H9 (cell line): ENCODE measurements around the gene NRXN3. TPM values are rescaled to one million over a fixed set of nuclear protein-coding genes. Genes with fewer than 3 reads are reported as not detected.

Source experiments
- DNase-seq: peaks from one replicate; pipeline ENCODE4 v3.0.0-alpha.2; 2017
- H2AFZ ChIP-seq: one replicate; pipeline ENCODE4 v1.6.1; 2013; ENCODE audit warnings: mild to moderate bottlenecking, low read length, control low read depth, moderate library complexity
- H2AK5ac ChIP-seq: 2 replicates; pipeline ENCODE4 v1.6.1; 2013; ENCODE audit warnings: low read length, control low read depth, mixed read lengths; ENCODE audit not compliant: insufficient read length
- H2BK120ac ChIP-seq: one replicate; pipeline ENCODE4 v1.6.1; 2013; ENCODE audit warnings: low read depth, mild to moderate bottlenecking, low read length, control low read depth, inconsistent platforms; ENCODE audit not compliant: poor library complexity, severe bottlenecking
- H2BK12ac ChIP-seq: 2 replicates; pipeline ENCODE4 v1.6.1; 2013; ENCODE audit warnings: low read length, control low read depth, mixed read lengths, low read depth; ENCODE audit not compliant: insufficient read length
- H2BK15ac ChIP-seq: 2 replicates; pipeline ENCODE4 v1.6.1; 2013; ENCODE audit warnings: low read depth, low read length, control low read depth
- H2BK20ac ChIP-seq: one replicate; pipeline ENCODE4 v1.6.1; 2013; ENCODE audit warnings: low read depth, mild to moderate bottlenecking, low read length, control low read depth, inconsistent platforms; ENCODE audit not compliant: poor library complexity, severe bottlenecking
- H2BK5ac ChIP-seq: 2 replicates; pipeline ENCODE4 v1.6.1; 2013; ENCODE audit warnings: low read length, control low read depth, mixed read lengths; ENCODE audit not compliant: insufficient read length
- H3K14ac ChIP-seq: 2 replicates; pipeline ENCODE4 v1.6.1; 2013; ENCODE audit warnings: low read length, control low read depth; ENCODE audit not compliant: insufficient read depth
- H3K18ac ChIP-seq: 2 replicates; pipeline ENCODE4 v1.6.1; 2013; ENCODE audit warnings: low read depth, mild to moderate bottlenecking, mixed read lengths, low read length, control low read depth; ENCODE audit not compliant: insufficient read length
- H3K23ac ChIP-seq: 2 replicates; pipeline ENCODE4 v1.6.1; 2013; ENCODE audit warnings: low read length, control low read depth, mixed read lengths, low read depth; ENCODE audit not compliant: insufficient read length
- H3K23me2 ChIP-seq: 2 replicates; pipeline ENCODE4 v1.6.1; 2013; ENCODE audit warnings: low read depth, mild to moderate bottlenecking, mixed read lengths, low read length, control low read depth; ENCODE audit not compliant: insufficient read length, poor library complexity, severe bottlenecking
- H3K27ac ChIP-seq: 2 replicates; pipeline ENCODE4 v1.5.1; 2013; ENCODE audit warnings: low read length, control low read depth, mixed read lengths, low read depth; ENCODE audit not compliant: insufficient read length
- H3K27me3 ChIP-seq: 2 replicates; pipeline ENCODE4 v1.6.1; 2013; ENCODE audit warnings: low read length, control low read depth, inconsistent platforms; ENCODE audit not compliant: insufficient read depth
- H3K4ac ChIP-seq: 2 replicates; pipeline ENCODE4 v1.6.1; 2013; ENCODE audit warnings: low read depth, mild to moderate bottlenecking, control low read depth, inconsistent platforms, low read length, moderate library complexity
- H3K4me1 ChIP-seq: 2 replicates; pipeline ENCODE4 v1.6.1; 2013; ENCODE audit warnings: low read length, control low read depth, inconsistent platforms; ENCODE audit not compliant: insufficient read depth
- H3K4me2 ChIP-seq: 2 replicates; pipeline ENCODE4 v1.6.1; 2013; ENCODE audit warnings: low read length, control low read depth, mixed read lengths; ENCODE audit not compliant: insufficient read length, insufficient read depth
- H3K56ac ChIP-seq: 2 replicates; pipeline ENCODE4 v1.6.1; 2013; ENCODE audit warnings: low read depth, mild to moderate bottlenecking, mixed read lengths, low read length, control low read depth; ENCODE audit not compliant: insufficient read length
- H3K79me1 ChIP-seq: 2 replicates; pipeline ENCODE4 v1.6.1; 2013; ENCODE audit warnings: low read depth, mild to moderate bottlenecking, moderate library complexity, low read length, control low read depth, inconsistent platforms; ENCODE audit not compliant: insufficient read depth, poor library complexity, severe bottlenecking
- H3K79me2 ChIP-seq: 2 replicates; pipeline ENCODE4 v1.6.1; 2013; ENCODE audit warnings: low read length, control low read depth, inconsistent platforms; ENCODE audit not compliant: insufficient read depth
- H3K9ac ChIP-seq: 2 replicates; pipeline ENCODE4 v1.6.1; 2013; ENCODE audit warnings: low read length, control low read depth, mixed read lengths; ENCODE audit not compliant: insufficient read length; ENCODE audit errors: extremely low read depth
- H3K9me3 ChIP-seq: one replicate; pipeline ENCODE4 v1.6.1; 2013; ENCODE audit warnings: low read depth, low read length, inconsistent platforms; ENCODE audit not compliant: control insufficient read depth
- H3T11ph ChIP-seq: one replicate; pipeline ENCODE4 v1.6.1; 2013; ENCODE audit warnings: mild to moderate bottlenecking, low read length, control low read depth, inconsistent platforms
- H4K20me1 ChIP-seq: one replicate; pipeline ENCODE4 v1.6.1; 2013; ENCODE audit not compliant: control insufficient read depth, insufficient read length, insufficient read depth
- H4K5ac ChIP-seq: 2 replicates; pipeline ENCODE4 v1.6.1; 2013; ENCODE audit warnings: low read depth, mild to moderate bottlenecking, mixed read lengths, low read length, control low read depth; ENCODE audit not compliant: insufficient read length
- H4K8ac ChIP-seq: replicated peaks from 2 replicates; pipeline ENCODE4 v1.6.1; 2013; ENCODE audit warnings: low read length, control low read depth, mixed read lengths, low read depth; ENCODE audit not compliant: insufficient read length
- H4K91ac ChIP-seq: 2 replicates; pipeline ENCODE4 v1.6.1; 2013; ENCODE audit warnings: low read depth, mild to moderate bottlenecking, moderate library complexity, mixed read lengths, low read length, control low read depth; ENCODE audit not compliant: insufficient read length
- H3K27ac Mint-ChIP-seq, 3 experiments: 2 replicates in 2 of 3; 3 replicates in 1 of 3; pipeline ENCODE4 v1.8.0; 2020 to 2021; ENCODE audit warnings: mixed read lengths in 3 of 3, mild to moderate bottlenecking in 1 of 3, moderate library complexity in 1 of 3
- H3K27me3 Mint-ChIP-seq: 2 replicates; pipeline ENCODE4 v1.8.0; 2021; ENCODE audit warnings: low read depth, mild to moderate bottlenecking, moderate library complexity, mixed read lengths
- H3K36me3 Mint-ChIP-seq, 3 experiments: 2 replicates in 2 of 3; 3 replicates in 1 of 3; pipeline ENCODE4 v1.8.0; 2020 to 2021; ENCODE audit warnings: low read depth in 3 of 3, mixed read lengths in 3 of 3; ENCODE audit not compliant: insufficient read depth in 1 of 3
- H3K4me1 Mint-ChIP-seq, 2 experiments: 2 replicates each; pipeline ENCODE4 v1.8.0; 2020; ENCODE audit warnings: mixed read lengths in 2 of 2
- H3K4me3 Mint-ChIP-seq, 2 experiments: 2 replicates in 1 of 2; 3 replicates in 1 of 2; pipeline ENCODE4 v1.8.0; 2020 to 2021; ENCODE audit warnings: mild to moderate bottlenecking in 2 of 2, mixed read lengths in 2 of 2, moderate library complexity in 1 of 2
- H3K9me3 Mint-ChIP-seq, 2 experiments: 2 replicates in 1 of 2; 3 replicates in 1 of 2; pipeline ENCODE4 v1.8.0; 2020; ENCODE audit warnings: mild to moderate bottlenecking in 2 of 2, mixed read lengths in 2 of 2, moderate library complexity in 1 of 2
- total RNA-seq: library from RNA; stranded (reverse); gene quantifications from 2 replicates; pipeline ENCODE4 v1.2.1, GENCODE V29; 2021
- TF ChIP-seq, protein P1 (sequence below): fragments of 200-600 bp; sonication (generic); conservative IDR thresholded peaks from 3 replicates; pipeline ENCODE4 v1.8.0; 2021; ENCODE audit warnings: antibody characterized with exemption, mild to moderate bottlenecking

NRXN3 gene
- total RNA-seq, 1 experiment from 2014 or later, result 1.8 TPM

DNA sequence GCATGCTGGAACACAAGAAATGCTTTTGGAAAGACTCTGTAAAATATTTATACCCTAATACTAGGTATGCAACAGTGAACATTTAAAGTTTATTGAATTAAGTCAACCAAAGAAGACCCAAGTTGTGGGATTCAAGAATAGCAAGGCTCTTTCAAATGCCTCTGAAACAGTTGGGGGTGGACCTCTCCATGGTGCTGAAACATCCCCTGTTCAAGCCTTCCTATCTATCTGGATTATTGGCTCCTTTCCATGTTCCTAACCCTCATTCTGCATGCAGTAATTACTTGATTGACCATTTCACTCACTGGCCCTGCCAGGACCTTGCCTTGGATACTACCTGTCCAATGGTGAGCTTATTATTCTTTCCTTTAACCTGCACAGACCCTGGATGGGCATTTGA lies 349.7 kb downstream of the NRXN3 start:
- DNase-seq, result peak; percentile 53
- Mint-ChIP-seq H3K36me3 (no peaks in the 10 kb centered on the region), H3K27ac (no peak overlapping the region), H3K4me1 (peaks cover 12 to 21% of the 10 kb centered on the region in 2 experiments), H3K9me3 (no peaks in the 10 kb centered on the region; a peak in 1 of 5 replicates), H3K27me3 (peaks cover 5% of the 10 kb centered on the region), H3K4me3 (no peak overlapping the region)
- no peak overlapping the region for H2BK5ac ChIP-seq
- H3T11ph ChIP-seq, result no peak overlapping the region
- H2BK120ac ChIP-seq, result no peak overlapping the region
- H2AFZ ChIP-seq, result no peak overlapping the region
- no peak overlapping the region for H4K5ac ChIP-seq
- no peak overlapping the region for H4K91ac ChIP-seq
- H3K23ac ChIP-seq, result no peak overlapping the region
- no peak overlapping the region for H3K4ac ChIP-seq
- no peaks in the 10 kb centered on the region for H3K79me1 ChIP-seq
- no peak overlapping the region for H4K8ac ChIP-seq
- no peaks in the 10 kb centered on the region for H3K23me2 ChIP-seq
- no peaks in the 10 kb centered on the region; the same call in 1 of the 2 replicates for H3K4me1 ChIP-seq
- no peak overlapping the region for H2BK15ac ChIP-seq
- no peak overlapping the region for H3K56ac ChIP-seq
- no peaks in the 10 kb centered on the region for H3K79me2 ChIP-seq
- H2BK20ac ChIP-seq, result no peak overlapping the region
- TF ChIP-seq, protein P1, sequence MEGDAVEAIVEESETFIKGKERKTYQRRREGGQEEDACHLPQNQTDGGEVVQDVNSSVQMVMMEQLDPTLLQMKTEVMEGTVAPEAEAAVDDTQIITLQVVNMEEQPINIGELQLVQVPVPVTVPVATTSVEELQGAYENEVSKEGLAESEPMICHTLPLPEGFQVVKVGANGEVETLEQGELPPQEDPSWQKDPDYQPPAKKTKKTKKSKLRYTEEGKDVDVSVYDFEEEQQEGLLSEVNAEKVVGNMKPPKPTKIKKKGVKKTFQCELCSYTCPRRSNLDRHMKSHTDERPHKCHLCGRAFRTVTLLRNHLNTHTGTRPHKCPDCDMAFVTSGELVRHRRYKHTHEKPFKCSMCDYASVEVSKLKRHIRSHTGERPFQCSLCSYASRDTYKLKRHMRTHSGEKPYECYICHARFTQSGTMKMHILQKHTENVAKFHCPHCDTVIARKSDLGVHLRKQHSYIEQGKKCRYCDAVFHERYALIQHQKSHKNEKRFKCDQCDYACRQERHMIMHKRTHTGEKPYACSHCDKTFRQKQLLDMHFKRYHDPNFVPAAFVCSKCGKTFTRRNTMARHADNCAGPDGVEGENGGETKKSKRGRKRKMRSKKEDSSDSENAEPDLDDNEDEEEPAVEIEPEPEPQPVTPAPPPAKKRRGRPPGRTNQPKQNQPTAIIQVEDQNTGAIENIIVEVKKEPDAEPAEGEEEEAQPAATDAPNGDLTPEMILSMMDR, result no peak
- no peak overlapping the region for H3K4me2 ChIP-seq
- H2BK12ac ChIP-seq, result no peak overlapping the region
- no peaks in the 10 kb centered on the region for H3K9me3 ChIP-seq
- H2AK5ac ChIP-seq, result no peak overlapping the region
- no peak overlapping the region for H3K27ac ChIP-seq
- H3K18ac ChIP-seq, result no peak overlapping the region
- H3K14ac ChIP-seq, result no peak overlapping the region
- no peaks in the 10 kb centered on the region for H3K27me3 ChIP-seq
- no peak overlapping the region for H3K9ac ChIP-seq
- no peaks in the 10 kb centered on the region for H4K20me1 ChIP-seq
